DOHH2 (cell line): ENCODE results near the gene LRRC73.
"Not testable (repeated sequence)": the region's sequence is repeated elsewhere in the genome, so short reads cannot be mapped to it uniquely, and the experiment has no call there.

ENCODE experiments used
- H3F3A ChIP-seq: fragments of 200-600 bp; sonication (generic), shearing (Covaris generic); 2 replicates; pipeline ENCODE4 v1.6.0; 2016; ENCODE audit warnings: antibody characterized with exemption, mild to moderate bottlenecking; ENCODE audit not compliant: control insufficient read depth, insufficient read depth
- H3K27ac ChIP-seq: fragments of 200-600 bp; sonication (generic); 2 replicates; pipeline ENCODE4 v1.5.1; 2014; ENCODE audit warnings: low read depth, mild to moderate bottlenecking, low read length, moderate library complexity
- H3K27me3 ChIP-seq: fragments of 200-600 bp; sonication (generic); 2 replicates; pipeline ENCODE4 v1.6.1; 2014; ENCODE audit warnings: mild to moderate bottlenecking, low read length, mixed read lengths; ENCODE audit not compliant: control insufficient read depth
- H3K36me3 ChIP-seq: fragments of 200-600 bp; sonication (generic); 2 replicates; pipeline ENCODE4 v1.6.1; 2014; ENCODE audit warnings: mild to moderate bottlenecking, low read length, moderate library complexity, mixed read lengths; ENCODE audit not compliant: control insufficient read depth
- H3K4me1 ChIP-seq: fragments of 200-600 bp; sonication (generic); 2 replicates; pipeline ENCODE4 v1.6.1; 2014; ENCODE audit warnings: mild to moderate bottlenecking, low read length, mixed read lengths; ENCODE audit not compliant: control insufficient read depth
- H3K4me2 ChIP-seq: fragments of 200-600 bp; sonication (generic); 2 replicates; pipeline ENCODE4 v1.6.0; 2014; ENCODE audit warnings: mild to moderate bottlenecking, low read length, moderate library complexity
- H3K4me3 ChIP-seq: fragments of 200-600 bp; sonication (generic); 2 replicates; pipeline ENCODE4 v1.5.1; 2014; ENCODE audit warnings: mild to moderate bottlenecking, low read length, mixed read lengths
- H3K79me2 ChIP-seq: fragments of 200-600 bp; sonication (generic); 2 replicates; pipeline ENCODE4 v1.6.1; 2014; ENCODE audit warnings: mild to moderate bottlenecking, low read length, mixed read lengths; ENCODE audit not compliant: control insufficient read depth
- H3K9me2 ChIP-seq: fragments of 200-600 bp; sonication (generic); replicated peaks from 2 replicates; pipeline ENCODE4 v1.6.1; 2014; ENCODE audit warnings: mild to moderate bottlenecking, low read length, mixed read lengths; ENCODE audit not compliant: control insufficient read depth
- H3K9me3 ChIP-seq: fragments of 200-600 bp; sonication (generic); 2 replicates; pipeline ENCODE4 v1.6.1; 2014; ENCODE audit warnings: antibody characterized with exemption, low read length, mixed read lengths; ENCODE audit not compliant: control insufficient read depth, insufficient read depth
- H4K20me1 ChIP-seq: fragments of 200-600 bp; sonication (generic); 2 replicates; pipeline ENCODE4 v1.6.0; 2014; ENCODE audit warnings: low read depth, mild to moderate bottlenecking, antibody characterized with exemption, low read length, moderate library complexity; ENCODE audit not compliant: control insufficient read depth, insufficient read depth
- CTCF ChIP-seq: fragments of 200-600 bp; sonication (generic); IDR thresholded peaks from one replicate; pipeline ENCODE4 v1.5.1; 2014; ENCODE audit warnings: antibody characterized with exemption, mild to moderate bottlenecking, low read depth, low read length; ENCODE audit not compliant: poor library complexity, severe bottlenecking
- EZH2phosphoT487 ChIP-seq: fragments of 200-600 bp; sonication (generic); IDR thresholded peaks from 2 replicates; pipeline ENCODE4 v1.6.1; 2017; ENCODE audit warnings: borderline replicate concordance, mild to moderate bottlenecking, antibody characterized with exemption, low read length, moderate library complexity, mixed read lengths

LRRC73 gene

GRCh38 chr6:43499028-43499815 lies 10.9 kb downstream of the LRRC73 start:
- no peaks in the 10 kb centered on the region for H4K20me1 ChIP-seq
- no peak overlapping the region for H3K27ac ChIP-seq
- no peaks in the 10 kb centered on the region for H3K4me1 ChIP-seq
- peaks cover 49% of the 10 kb centered on the region for H3K36me3 ChIP-seq
- H3K79me2 ChIP-seq: peaks cover 2% of the 10 kb centered on the region
- TF ChIP-seq CTCF (no peak), EZH2phosphoT487 (no peak)
- H3K9me3 ChIP-seq: no peaks in the 10 kb centered on the region
- H3K4me2 ChIP-seq: no peak overlapping the region
- H3K4me3 ChIP-seq: no peak overlapping the region
- no peaks in the 10 kb centered on the region for H3F3A ChIP-seq
- no peaks in the 10 kb centered on the region for H3K27me3 ChIP-seq
- H3K9me2 ChIP-seq: no peaks in the 10 kb centered on the region

- not testable (repeated sequence) for H3K9me2 ChIP-seq, H3K4me2 ChIP-seq
- peaks cover 44% of the 10 kb centered on the region for H3K36me3 ChIP-seq
Observed at GRCh38 chr6:43498291-43498690, 11.9 kb downstream of the LRRC73 start.

GRCh38 chr6:43497689-43498088 lies 12.5 kb downstream of the LRRC73 start:
- no peak overlapping the region for H3K4me3 ChIP-seq
- no peaks in the 10 kb centered on the region for H3K9me3 ChIP-seq
- H3K79me2 ChIP-seq: peaks cover 3% of the 10 kb centered on the region
- no peak overlapping the region for H3K27ac ChIP-seq
- H4K20me1 ChIP-seq: no peaks in the 10 kb centered on the region
- no peaks in the 10 kb centered on the region for H3K4me1 ChIP-seq
- peaks cover 40% of the 10 kb centered on the region for H3K36me3 ChIP-seq
- no peak overlapping the region for H3K4me2 ChIP-seq
- TF ChIP-seq CTCF (no peak), EZH2phosphoT487 (no peak)
- no peaks in the 10 kb centered on the region for H3F3A ChIP-seq
- no peaks in the 10 kb centered on the region for H3K9me2 ChIP-seq
- H3K27me3 ChIP-seq: no peaks in the 10 kb centered on the region

More at GRCh38 chr6:43498291-43498690, 11.9 kb downstream of the LRRC73 start:
- H3K9me3 ChIP-seq, H3K4me3 ChIP-seq, H3K4me1 ChIP-seq, H3F3A ChIP-seq, H4K20me1 ChIP-seq, H3K27ac ChIP-seq, H3K79me2 ChIP-seq, H3K27me3 ChIP-seq: not testable (repeated sequence)

- Histone ChIP-seq H3K36me3 (peaks cover 36% of the 10 kb centered on the region), H3K9me2 (no peaks in the 10 kb centered on the region), H3K4me1 (no peaks in the 10 kb centered on the region), H3F3A (no peaks in the 10 kb centered on the region), H3K9me3 (no peaks in the 10 kb centered on the region), H3K4me3 (no peak overlapping the region), H3K79me2 (peaks cover 5% of the 10 kb centered on the region), H4K20me1 (no peaks in the 10 kb centered on the region), H3K27me3 (no peaks in the 10 kb centered on the region), H3K27ac (no peak overlapping the region), H3K4me2 (no peak overlapping the region)
- no peak for TF ChIP-seq CTCF
- no peak for TF ChIP-seq EZH2phosphoT487
Observed at GRCh38 chr6:43497129-43497396, 13.1 kb downstream of the LRRC73 start.
